Mesendoderm (in vitro differentiated cells): Measurements from ENCODE around the gene TMEM174.

Experiments used
- DNase-seq: peaks from one replicate; pipeline ENCODE4 v3.0.0; 2013
- H2AK5ac ChIP-seq: 2 replicates; pipeline ENCODE4 v1.6.1; 2013; ENCODE audit warnings: low read length, inconsistent platforms
- H2BK120ac ChIP-seq: 2 replicates; pipeline ENCODE4 v1.6.1; 2013; ENCODE audit warnings: low read depth, mild to moderate bottlenecking, low read length, moderate library complexity, mixed read lengths
- H2BK15ac ChIP-seq: replicated peaks from 2 replicates; pipeline ENCODE4 v1.6.1; 2013; ENCODE audit warnings: low read depth, mild to moderate bottlenecking, moderate library complexity
- H2BK5ac ChIP-seq: 2 replicates; pipeline ENCODE4 v1.6.1; 2013; ENCODE audit warnings: low read length, inconsistent platforms
- H3K18ac ChIP-seq: 2 replicates; pipeline ENCODE4 v1.6.1; 2013; ENCODE audit warnings: mild to moderate bottlenecking, low read length, mixed read lengths
- H3K23ac ChIP-seq: one replicate; pipeline ENCODE4 v1.6.1; 2013; ENCODE audit warnings: low read length
- H3K27ac ChIP-seq: 2 replicates; pipeline ENCODE4 v1.5.1; 2013; ENCODE audit warnings: low read depth, mild to moderate bottlenecking, inconsistent platforms, low read length, moderate library complexity
- H3K27me3 ChIP-seq: 2 replicates; pipeline ENCODE4 v1.6.1; 2013; ENCODE audit warnings: low read length, control low read depth, mild to moderate bottlenecking, inconsistent platforms; ENCODE audit not compliant: insufficient read depth, poor library complexity
- H3K36me3 ChIP-seq: 2 replicates; pipeline ENCODE4 v1.6.1; 2013; ENCODE audit warnings: low read length, inconsistent platforms; ENCODE audit not compliant: control insufficient read depth, insufficient read depth
- H3K4ac ChIP-seq: one replicate; pipeline ENCODE4 v1.6.1; 2013; ENCODE audit warnings: low read depth, mild to moderate bottlenecking, low read length, moderate library complexity
- H3K4me1 ChIP-seq: 2 replicates; pipeline ENCODE4 v1.6.1; 2013; ENCODE audit warnings: low read depth, low read length, inconsistent platforms; ENCODE audit not compliant: control insufficient read depth
- H3K4me2 ChIP-seq: 2 replicates; pipeline ENCODE4 v1.6.1; 2013; ENCODE audit warnings: low read length
- H3K4me3 ChIP-seq: 2 replicates; pipeline ENCODE4 v1.5.1; 2013; ENCODE audit warnings: mild to moderate bottlenecking, low read length
- H3K56ac ChIP-seq: one replicate; pipeline ENCODE4 v1.6.1; 2013; ENCODE audit warnings: low read length
- H3K79me1 ChIP-seq: 2 replicates; pipeline ENCODE4 v1.6.1; 2013; ENCODE audit warnings: low read length, inconsistent platforms
- H3K79me2 ChIP-seq: 2 replicates; pipeline ENCODE4 v1.6.1; 2013; ENCODE audit warnings: mild to moderate bottlenecking, low read length; ENCODE audit not compliant: control insufficient read depth, insufficient read depth
- H3K9ac ChIP-seq: 2 replicates; pipeline ENCODE4 v1.6.1; 2013; ENCODE audit warnings: low read length, inconsistent platforms
- H4K5ac ChIP-seq: one replicate; pipeline ENCODE4 v1.6.1; 2013; ENCODE audit warnings: low read length
- H4K8ac ChIP-seq: one replicate; pipeline ENCODE4 v1.6.1; 2013; ENCODE audit warnings: low read depth, mild to moderate bottlenecking, control low read depth, low read length, moderate library complexity
- WGBS: extraction: QIAGEN DNeasy Blood & Tissue Kit; methylation state at CpG from one replicate; pipeline ENCODE4 v1.1.7; 2013; ENCODE audit warnings: low lambda C conversion rate, missing lambda C conversion rate; ENCODE audit not compliant: insufficient coverage; ENCODE audit errors: extremely low coverage; 5-methylcytosine and 5-hydroxymethylcytosine counted together

Gene TMEM174

DNA sequence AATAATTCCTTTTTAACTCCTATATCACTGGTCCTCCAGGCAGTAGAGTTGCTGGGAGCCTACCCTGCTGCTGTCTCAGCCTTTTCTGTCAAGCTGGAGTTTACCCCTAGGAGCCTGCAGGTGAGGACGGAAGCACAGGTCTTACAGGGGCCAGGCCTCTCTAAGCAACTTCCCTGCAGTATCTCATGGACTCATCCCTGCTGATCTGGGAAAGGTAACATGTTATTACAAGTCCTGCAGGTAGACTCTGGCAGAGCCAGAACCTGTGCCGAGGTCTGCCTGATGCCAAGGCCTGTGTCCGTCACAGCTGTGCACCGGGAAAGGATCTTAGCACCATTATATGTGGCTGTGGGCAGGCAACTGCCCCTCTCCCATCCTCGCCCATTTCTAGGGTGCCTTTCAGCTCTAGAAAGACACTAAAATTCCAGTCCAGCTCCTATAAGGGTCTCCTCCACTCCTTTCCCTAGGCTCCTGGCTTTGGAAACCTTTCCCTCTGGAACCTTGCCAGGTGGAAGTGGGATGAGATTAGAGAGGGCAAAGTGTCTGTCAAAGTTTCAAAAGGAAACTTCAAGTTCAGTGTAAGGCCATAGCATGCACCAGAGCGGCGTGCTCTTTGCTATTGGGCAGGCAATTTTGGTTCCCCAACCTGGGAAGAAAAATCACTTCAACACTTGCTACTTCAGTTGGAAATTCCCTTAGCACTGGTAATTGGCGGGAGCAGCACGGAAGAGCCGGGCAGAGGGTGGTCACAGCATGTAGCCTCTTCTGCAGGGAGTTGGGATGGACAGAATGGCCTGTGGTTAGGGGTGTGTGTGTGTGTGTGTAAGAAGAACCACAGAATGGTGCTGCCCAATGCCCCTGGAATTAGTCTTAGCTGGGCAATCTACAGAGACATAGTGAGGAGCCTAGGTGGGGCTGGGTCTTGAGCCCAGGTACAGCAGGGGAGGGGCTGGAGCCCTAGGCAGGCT, 35.1 kb upstream of the TMEM174 start:
- no peak overlapping the region for H3K23ac ChIP-seq
- H2BK120ac ChIP-seq, result no peak overlapping the region
- H3K18ac ChIP-seq, result no peak overlapping the region
- H3K36me3 ChIP-seq, result no peaks in the 10 kb centered on the region
- no peak for DNase-seq
- WGBS, result no CpG with 5 or more reads among the region's 10 CpGs
- no peak overlapping the region for H3K9ac ChIP-seq
- no peak overlapping the region for H3K4ac ChIP-seq
- no peak overlapping the region for H4K8ac ChIP-seq
- no peak overlapping the region for H4K5ac ChIP-seq
- no peak overlapping the region for H3K4me2 ChIP-seq
- no peak overlapping the region for H2BK15ac ChIP-seq
- no peaks in the 10 kb centered on the region for H3K79me1 ChIP-seq
- no peak overlapping the region for H3K4me3 ChIP-seq
- H3K56ac ChIP-seq, result no peak overlapping the region
- H2BK5ac ChIP-seq, result no peak overlapping the region
- H3K79me2 ChIP-seq, result no peaks in the 10 kb centered on the region
- no peaks in the 10 kb centered on the region for H3K27me3 ChIP-seq
- no peak overlapping the region for H3K27ac ChIP-seq
- peaks cover 3% of the 10 kb centered on the region for H3K4me1 ChIP-seq
- H2AK5ac ChIP-seq, result no peak overlapping the region

GRCh38 chr5:73139485-73139884, 33.5 kb upstream of the TMEM174 start:
- H3K9ac ChIP-seq, result no peak overlapping the region
- no peak overlapping the region for H3K4me3 ChIP-seq
- H3K4ac ChIP-seq, result no peak overlapping the region

GRCh38 chr5:73140801-73141200, 32.2 kb upstream of the TMEM174 start:
- WGBS, result no CpG with 5 or more reads among the region's 1 CpG
- no peak overlapping the region for H3K56ac ChIP-seq
- no peaks in the 10 kb centered on the region for H3K79me2 ChIP-seq
- no peak overlapping the region for H3K18ac ChIP-seq
- no peak overlapping the region for H3K23ac ChIP-seq
- DNase-seq, result no peak
- H2BK5ac ChIP-seq, result no peak overlapping the region
- H2AK5ac ChIP-seq, result no peak overlapping the region
- H3K9ac ChIP-seq, result no peak overlapping the region
- H4K5ac ChIP-seq, result no peak overlapping the region
- no peak overlapping the region for H3K4me2 ChIP-seq
- H3K79me1 ChIP-seq, result no peaks in the 10 kb centered on the region
- no peaks in the 10 kb centered on the region for H3K36me3 ChIP-seq
- H3K4me1 ChIP-seq, result peaks cover under 1% of the 10 kb centered on the region
- no peak overlapping the region for H3K4me3 ChIP-seq
- no peaks in the 10 kb centered on the region for H3K27me3 ChIP-seq
- no peak overlapping the region for H4K8ac ChIP-seq
- H3K4ac ChIP-seq, result no peak overlapping the region
- H3K27ac ChIP-seq, result no peak overlapping the region
- no peak overlapping the region for H2BK15ac ChIP-seq
- no peak overlapping the region for H2BK120ac ChIP-seq

More at GRCh38 chr5:73139485-73139884, 33.5 kb upstream of the TMEM174 start:
- DNase-seq, result no peak
- Histone ChIP-seq H2BK5ac (no peak overlapping the region), H3K23ac (no peak overlapping the region), H3K4me2 (no peak overlapping the region), H4K8ac (no peak overlapping the region), H3K79me2 (no peaks in the 10 kb centered on the region), H3K27ac (no peak overlapping the region), H2BK120ac (no peak overlapping the region), H4K5ac (no peak overlapping the region), H3K4me1 (peaks cover 3% of the 10 kb centered on the region), H3K18ac (no peak overlapping the region), H3K79me1 (no peaks in the 10 kb centered on the region), H3K56ac (no peak overlapping the region), H2BK15ac (no peak overlapping the region), H2AK5ac (no peak overlapping the region), H3K36me3 (no peaks in the 10 kb centered on the region), H3K27me3 (no peaks in the 10 kb centered on the region)
- whole genome bisulfite sequencing, result no CpG with 5 or more reads among the region's 3 CpGs

- no peak overlapping the region for H3K27ac ChIP-seq
- H3K79me1 ChIP-seq, result no peaks in the 10 kb centered on the region
- no peak overlapping the region for H4K5ac ChIP-seq
- H2BK15ac ChIP-seq, result no peak overlapping the region
- no peak overlapping the region for H3K4ac ChIP-seq
- no CpG with 5 or more reads among the region's 8 CpGs for WGBS
- no peak overlapping the region for H3K18ac ChIP-seq
- H4K8ac ChIP-seq, result no peak overlapping the region
- H2AK5ac ChIP-seq, result no peak overlapping the region
- H2BK5ac ChIP-seq, result no peak overlapping the region
- DNase-seq, result no peak
- no peaks in the 10 kb centered on the region for H3K4me1 ChIP-seq
- no peak overlapping the region for H3K4me3 ChIP-seq
- H3K79me2 ChIP-seq, result no peaks in the 10 kb centered on the region
- no peak overlapping the region for H2BK120ac ChIP-seq
- no peak overlapping the region for H3K23ac ChIP-seq
- H3K36me3 ChIP-seq, result no peaks in the 10 kb centered on the region
- H3K27me3 ChIP-seq, result no peaks in the 10 kb centered on the region
- no peak overlapping the region for H3K56ac ChIP-seq
- no peak overlapping the region for H3K9ac ChIP-seq
- H3K4me2 ChIP-seq, result no peak overlapping the region
Observed at GRCh38 chr5:73142035-73142434, 31.0 kb upstream of the TMEM174 start.

DNA sequence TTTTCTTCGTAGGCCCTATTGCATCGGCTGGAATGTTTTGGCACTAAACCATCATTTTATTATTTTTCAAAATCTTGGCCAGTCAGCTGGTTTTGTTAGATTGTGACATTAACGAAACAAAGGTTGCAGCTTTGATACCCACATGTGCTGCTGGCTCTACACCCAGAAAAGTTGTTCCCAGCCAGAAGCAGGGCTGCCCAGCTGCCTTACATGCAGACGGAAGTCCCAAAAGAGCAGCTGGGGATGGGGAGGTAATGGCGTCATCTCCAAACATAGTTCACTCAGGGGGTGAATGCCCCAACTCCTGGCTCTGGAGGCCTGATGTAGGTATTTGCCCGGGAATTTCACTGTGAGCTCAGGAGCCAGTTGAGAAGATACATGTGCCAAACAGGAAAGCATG, 29.3 kb upstream of the TMEM174 start:
- Histone ChIP-seq H2BK5ac (no peak overlapping the region), H3K4me1 (no peaks in the 10 kb centered on the region), H3K27me3 (no peaks in the 10 kb centered on the region), H4K8ac (no peak overlapping the region), H2BK120ac (no peak overlapping the region), H3K79me2 (no peaks in the 10 kb centered on the region), H3K4ac (no peak overlapping the region), H3K23ac (no peak overlapping the region), H3K9ac (no peak overlapping the region), H3K4me2 (no peak overlapping the region), H3K18ac (no peak overlapping the region), H4K5ac (no peak overlapping the region), H3K27ac (no peak overlapping the region), H3K56ac (no peak overlapping the region), H2AK5ac (no peak overlapping the region), H3K36me3 (no peaks in the 10 kb centered on the region), H3K79me1 (no peaks in the 10 kb centered on the region), H2BK15ac (no peak overlapping the region), H3K4me3 (no peak overlapping the region)
- DNase-seq, result no peak
- no CpG with 5 or more reads among the region's 6 CpGs for WGBS
